PFSK-1 (cell line): ENCODE results near the gene CACNA2D4.

Source experiments
- POLR2AphosphoS5 ChIP-seq: IDR thresholded peaks from 2 replicates; pipeline ENCODE4 v1.6.1; 2012; ENCODE audit warnings: low read depth, mild to moderate bottlenecking, control low read depth, low read length, moderate library complexity
- REST ChIP-seq, 2 experiments: IDR thresholded peaks; 2 replicates each; pipeline versions ENCODE4 v1.6.1 to v1.8.0; 2011 to 2012; ENCODE audit warnings: low read depth in 2 of 2, low read length in 2 of 2, control low read depth in 1 of 2, inconsistent platforms in 1 of 2, mild to moderate bottlenecking in 1 of 2, moderate library complexity in 1 of 2; ENCODE audit not compliant: insufficient read depth in 1 of 2
- TAF1 ChIP-seq: IDR thresholded peaks from 2 replicates; pipeline ENCODE4 v1.6.1; 2012; ENCODE audit warnings: low read length, control low read depth, borderline replicate concordance; ENCODE audit not compliant: insufficient read depth

DNA sequence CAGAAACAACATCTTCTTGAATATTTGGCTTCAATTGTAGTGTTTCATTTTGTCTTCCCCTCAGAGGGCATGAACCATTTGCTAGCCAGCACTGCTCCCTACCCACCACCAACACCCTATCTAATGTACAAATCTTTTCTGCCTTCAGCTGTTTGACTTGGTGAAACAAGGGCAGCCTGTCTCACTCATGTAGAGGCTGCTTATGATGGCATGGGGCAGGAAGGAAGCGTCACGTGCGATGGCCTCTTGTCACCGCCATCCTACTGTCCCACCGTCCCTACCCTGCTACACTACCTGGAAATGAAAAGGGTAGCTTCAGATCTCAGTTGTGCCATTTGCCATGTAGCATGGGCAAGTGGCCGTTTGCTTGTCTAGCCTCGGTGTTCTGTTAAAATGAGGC lies 128.0 kb downstream of the CACNA2D4 start:
- TF ChIP-seq POLR2AphosphoS5 (no peak), REST (IDR thresholded peaks at IDR 0.05; ENCODE audit: insufficient read depth in 1 of 2, low read depth in 2 of 2, low read length in 2 of 2) (no peak), TAF1 (no peak)
